ENCODE results near the gene SH2B3. TPM values are rescaled to one million over a fixed set of nuclear protein-coding genes. Genes with fewer than 3 reads are reported as not detected.

SH2B3 gene
- total and polyA plus RNA-seq, 9 of the 15 experiments (the other 6 are each of a cell fraction or from before 2014, with no cell fraction given): 10.8 to 75.3 (median 37.4) TPM

- TF ChIP-seq REST (IDR thresholded peaks at IDR 0.05; ENCODE audit: borderline replicate concordance) (peak; percentile 10; the same call in 1 of the 2 replicates), REST (CRISPR knock-in tag; IDR thresholded peaks at IDR 0.05; ENCODE audit: low read depth) (no peak), SIN3B (IDR thresholded peaks at IDR 0.05; ENCODE audit: low read depth) (peak; percentile 62), ZFP30 (CRISPR knock-in tag; IDR thresholded peaks at IDR 0.05; ENCODE audit: borderline replicate concordance) (no peak), POLR2G (IDR thresholded peaks at IDR 0.05; ENCODE audit: low read depth, low read length) (peak; percentile 72), ZBTB26 (CRISPR knock-in tag; IDR thresholded peaks at IDR 0.05) (no peak), RBBP5 (IDR thresholded peaks at IDR 0.05; ENCODE audit: borderline replicate concordance, insufficient read depth, low read length, poor library complexity, severe bottlenecking) (peak; percentile 46), GATAD2B (IDR thresholded peaks at IDR 0.05; ENCODE audit: borderline replicate concordance) (peak; percentile 86), DMBX1 (CRISPR knock-in tag; IDR thresholded peaks at IDR 0.05; ENCODE audit: borderline replicate concordance) (0 out of 2 replicates have a peak, but pooled peaks have one; percentile 31), KDM5B (IDR thresholded peaks at IDR 0.05; ENCODE audit: insufficient replicate concordance, low read depth, low read length) (peak; percentile 6), CXXC5 (CRISPR knock-in tag; IDR thresholded peaks at IDR 0.05) (peak; percentile 27), PREB (CRISPR knock-in tag; IDR thresholded peaks at IDR 0.05) (0 out of 2 replicates have a peak, but pooled peaks have one; percentile 72)
Observed at GRCh38 chr12:111405859-111406473, at the start of gene SH2B3 (continued).
